SU-DHL-6 (cell line): ENCODE data around the gene ARHGAP26.

ENCODE experiments used
- CTCF ChIP-seq: fragments of 200-600 bp; sonication (generic); IDR thresholded peaks from one replicate; pipeline ENCODE4 v1.5.1; 2017; ENCODE audit warnings: antibody characterized with exemption, mild to moderate bottlenecking, low read length, moderate library complexity; ENCODE audit not compliant: insufficient read depth, poor library complexity, severe bottlenecking
- EZH2phosphoT487 ChIP-seq: fragments of 200-600 bp; sonication (generic), shearing (Covaris generic); conservative IDR thresholded peaks from 2 replicates; pipeline ENCODE4 v1.6.1; 2018; ENCODE audit warnings: mild to moderate bottlenecking, antibody characterized with exemption, low read length, moderate library complexity, mixed read lengths

GRCh38 chr5:143061161-143061945 lies 291.2 kb downstream of the ARHGAP26 start:
- TF ChIP-seq CTCF, result no peak
- no peak for TF ChIP-seq EZH2phosphoT487
